ENCODE data around the gene PTPRZ1.

- no peak for TF ChIP-seq CTCF (conservative IDR thresholded peaks at IDR 0.05)
- no peak for TF ChIP-seq EZH2 (IDR thresholded peaks at IDR 0.05; ENCODE audit: low read depth)
Measured at GRCh38 chr7:121876656-121877500, 3.9 kb downstream of the PTPRZ1 start.
